Inflammatory macrophage treated with lipopolysaccharide for 4 hours (primary cell): ENCODE data around the gene EIF4G1.

ENCODE experiments used
- DNase-seq: peaks from one replicate; pipeline ENCODE4 v3.0.0-alpha.2; 2020

EIF4G1 gene

GRCh38 chr3:184371570-184372018 is 57.2 kb downstream of the EIF4G1 start:
- DNase-seq, result peak; percentile 81

- no peak for DNase-seq
These were observed 58.0 kb downstream of the EIF4G1 start for GRCh38 chr3:184372296-184372821.

DNA sequence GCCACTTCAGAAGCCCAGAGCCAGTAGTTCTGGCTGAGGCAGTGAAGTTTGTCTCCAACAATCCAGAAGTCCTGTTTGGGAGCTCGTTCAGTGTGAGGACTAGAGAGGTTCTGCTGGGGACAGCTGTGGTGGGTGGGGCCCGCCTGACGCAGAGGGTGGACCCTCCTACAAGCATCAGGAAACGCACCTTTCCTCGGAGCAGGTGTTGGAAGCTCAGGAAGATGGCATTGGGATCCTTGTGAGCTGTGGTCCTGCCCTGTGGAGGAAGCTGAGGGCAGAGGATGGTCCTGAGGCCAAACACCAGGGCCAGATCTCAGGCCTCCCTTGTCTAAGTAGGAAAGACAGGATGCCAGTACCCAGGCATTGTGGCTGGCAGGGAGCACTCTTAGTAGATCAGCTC is 58.5 kb downstream of the EIF4G1 start:
- DNase-seq, result no peak

- no peak for DNase-seq
These were observed 59.0 kb downstream of the EIF4G1 start for GRCh38 chr3:184373422-184373821.

DNA sequence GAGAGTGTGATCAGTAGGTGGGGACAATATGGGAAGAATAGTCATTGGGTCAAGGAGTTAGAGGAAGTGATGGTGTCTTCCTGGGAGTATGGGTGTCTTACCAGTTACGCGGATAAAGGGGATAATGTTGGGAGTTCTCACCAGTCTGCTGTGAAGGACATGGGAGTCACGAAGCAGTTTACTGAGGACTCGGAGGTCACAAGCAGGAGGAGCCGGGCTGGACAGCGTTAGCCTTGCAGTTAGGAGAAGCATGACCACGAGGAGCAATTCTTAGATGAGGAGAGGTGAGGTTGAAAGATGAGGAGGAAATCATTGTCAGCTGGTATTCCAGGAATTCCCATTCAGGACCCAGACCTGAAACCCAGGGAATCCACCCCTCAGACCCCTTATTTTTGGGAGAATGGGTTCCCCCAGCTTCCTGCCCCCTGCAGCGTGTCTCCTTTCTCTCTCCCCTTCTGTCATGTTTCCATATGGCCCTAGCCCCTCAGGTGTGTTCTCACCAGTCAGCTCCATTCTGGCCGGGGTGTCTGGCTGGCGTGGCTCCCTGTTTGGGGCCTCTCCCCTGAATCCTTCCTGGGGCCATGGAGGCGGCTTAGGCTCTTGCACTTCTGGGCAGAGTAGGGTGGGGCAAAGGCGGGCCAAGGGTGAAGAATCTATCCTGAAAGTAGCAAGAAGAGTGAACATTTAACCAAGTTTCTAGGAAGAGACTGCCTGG is 61.5 kb downstream of the EIF4G1 start:
- no peak for DNase-seq

GRCh38 chr3:184377374-184377773 is 63.0 kb downstream of the EIF4G1 start:
- DNase-seq, result no peak

DNA sequence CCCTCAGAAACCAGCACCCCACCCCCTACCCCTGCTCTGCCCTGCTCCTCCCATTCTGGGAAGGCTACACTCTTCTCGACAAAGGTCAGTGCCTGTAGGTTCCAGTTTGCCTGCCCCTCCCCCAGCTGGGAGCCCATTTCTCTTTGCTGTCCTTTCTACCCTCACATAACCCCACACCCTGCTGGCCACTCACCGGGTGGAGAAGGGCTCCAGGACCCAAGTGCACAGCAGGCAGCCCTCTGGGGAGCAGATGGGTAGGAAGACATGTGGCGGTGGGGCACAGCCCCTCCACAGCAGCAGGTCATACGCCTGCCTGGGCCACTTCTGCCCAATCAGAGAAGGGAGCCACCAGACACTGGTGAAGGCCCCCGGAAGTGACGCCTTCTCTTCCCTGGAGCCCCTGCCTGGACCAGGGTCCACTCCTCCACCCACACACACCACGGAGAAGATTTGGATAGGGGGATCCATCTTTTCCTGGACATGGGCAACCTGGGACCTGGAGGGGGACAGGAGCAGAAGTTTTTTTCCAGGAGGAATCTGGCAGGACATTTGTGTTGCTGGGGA is 63.6 kb downstream of the EIF4G1 start, which contains the start of gene THPO:
TSS of gene THPO (minus strand) at position 326 of the 564 bp plus-strand sequence. CDS start 1,948 bp downstream, outside the sequence.
- no peak for DNase-seq

DNA sequence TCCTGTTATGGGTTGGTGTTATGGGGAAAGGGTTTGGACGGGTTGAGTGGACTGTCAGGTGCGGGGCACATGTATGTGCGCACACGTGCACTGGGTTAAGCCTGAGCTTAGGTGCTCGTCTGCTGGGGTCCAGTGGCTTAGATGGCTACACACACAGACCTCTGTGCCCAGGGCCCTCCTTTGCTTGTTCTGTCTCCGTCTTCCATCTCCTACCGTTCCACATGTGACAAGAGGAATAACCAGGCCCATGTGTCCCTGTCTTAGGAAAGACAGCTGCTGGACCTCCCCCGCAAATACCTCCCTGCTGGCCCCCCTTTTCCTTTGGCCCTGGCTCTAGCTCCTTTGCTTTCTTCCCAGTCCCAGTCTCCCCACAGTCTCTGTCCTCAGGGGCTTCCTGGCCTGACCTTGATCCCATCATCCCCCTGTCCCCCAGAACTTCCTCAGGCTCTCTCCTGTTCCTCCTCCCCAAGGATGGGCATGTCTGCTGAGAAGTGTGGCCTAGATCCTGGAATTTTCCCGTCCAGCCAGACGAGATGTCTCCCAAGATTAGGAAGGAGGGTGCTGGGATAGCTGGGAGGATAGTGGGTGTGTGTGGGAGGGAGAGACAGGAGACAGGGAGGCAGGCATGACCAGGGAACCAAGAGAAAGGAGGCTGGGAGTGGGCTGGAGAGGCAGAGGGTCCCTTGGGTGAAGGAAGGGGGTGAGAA is 64.4 kb downstream of the EIF4G1 start:
- DNase-seq, result no peak

DNA sequence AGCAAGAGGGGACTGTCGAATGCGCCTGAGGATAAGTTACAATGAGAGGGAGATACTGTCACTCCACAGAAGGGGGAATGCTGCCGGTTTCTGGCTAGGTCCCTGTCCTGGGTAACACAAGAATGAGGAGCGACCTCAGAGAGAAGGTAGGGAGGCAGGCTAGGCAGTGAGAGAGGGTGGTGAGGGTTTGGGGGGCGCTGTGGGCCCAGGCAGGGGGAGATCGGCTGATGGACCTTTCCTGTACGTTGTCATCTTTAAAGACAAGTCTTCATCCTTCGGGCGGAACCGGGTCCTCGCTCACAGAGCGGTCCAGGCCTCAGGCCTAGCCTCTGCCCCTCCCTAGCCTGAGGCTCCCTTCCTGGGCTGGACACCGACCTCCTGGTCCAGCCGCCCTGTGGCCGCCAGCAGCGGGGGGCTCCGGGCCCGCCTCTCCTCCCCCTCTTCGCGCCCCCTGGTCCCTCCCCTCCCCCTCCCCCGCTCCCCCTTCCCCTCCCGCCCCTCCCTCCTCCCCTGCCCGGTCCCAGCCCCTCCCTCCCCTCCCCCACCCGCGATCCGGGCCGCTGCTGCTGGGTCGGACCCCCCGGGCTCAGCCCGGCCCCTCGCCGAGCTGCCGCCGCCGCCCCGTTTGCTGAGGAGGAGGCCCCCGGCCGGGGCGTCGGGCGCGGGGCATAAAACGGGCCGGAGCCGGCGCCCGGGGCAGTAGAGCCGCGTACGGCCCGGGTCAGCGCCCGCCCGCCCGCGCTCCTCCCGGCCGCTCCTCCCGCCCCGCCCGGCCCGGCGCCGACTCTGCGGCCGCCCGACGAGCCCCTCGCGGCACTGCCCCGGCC is 65.2 kb downstream of the EIF4G1 start, which contains the start of gene CHRD:
TSS of gene CHRD (plus strand) at position 697 of the 827 bp plus-strand sequence. CDS start 265 bp downstream, outside the sequence.
- no peak for DNase-seq

GRCh38 chr3:184380185-184380626 is 65.8 kb downstream of the EIF4G1 start:
- DNase-seq, result peak; percentile 35

DNA sequence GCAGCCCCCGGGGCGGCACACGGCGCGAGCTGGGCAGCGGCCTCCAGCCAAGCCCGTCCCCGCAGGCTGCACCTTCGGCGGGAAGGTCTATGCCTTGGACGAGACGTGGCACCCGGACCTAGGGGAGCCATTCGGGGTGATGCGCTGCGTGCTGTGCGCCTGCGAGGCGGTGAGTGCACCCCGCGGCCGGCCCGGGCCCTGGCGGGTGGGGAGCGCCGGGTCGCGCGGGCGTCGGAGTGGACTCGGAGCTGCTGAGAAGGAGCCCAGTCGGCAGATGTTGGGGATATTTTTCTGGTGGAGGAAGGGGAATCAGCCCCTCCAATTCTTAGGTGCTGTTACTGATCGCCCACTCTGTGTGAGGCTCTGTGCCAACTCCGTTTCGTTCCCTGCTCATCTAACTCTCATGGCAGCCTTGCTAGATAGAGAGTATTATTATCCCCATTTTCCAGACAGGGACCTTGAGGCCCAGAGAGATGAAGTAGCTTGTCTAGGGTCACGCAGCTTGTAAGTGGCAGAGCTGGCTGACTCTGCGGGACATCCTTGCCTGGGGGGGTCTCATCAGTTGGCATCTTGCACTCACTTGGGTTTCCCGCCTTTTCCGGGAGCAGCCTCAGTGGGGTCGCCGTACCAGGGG is 66.3 kb downstream of the EIF4G1 start:
- no peak for DNase-seq

DNA sequence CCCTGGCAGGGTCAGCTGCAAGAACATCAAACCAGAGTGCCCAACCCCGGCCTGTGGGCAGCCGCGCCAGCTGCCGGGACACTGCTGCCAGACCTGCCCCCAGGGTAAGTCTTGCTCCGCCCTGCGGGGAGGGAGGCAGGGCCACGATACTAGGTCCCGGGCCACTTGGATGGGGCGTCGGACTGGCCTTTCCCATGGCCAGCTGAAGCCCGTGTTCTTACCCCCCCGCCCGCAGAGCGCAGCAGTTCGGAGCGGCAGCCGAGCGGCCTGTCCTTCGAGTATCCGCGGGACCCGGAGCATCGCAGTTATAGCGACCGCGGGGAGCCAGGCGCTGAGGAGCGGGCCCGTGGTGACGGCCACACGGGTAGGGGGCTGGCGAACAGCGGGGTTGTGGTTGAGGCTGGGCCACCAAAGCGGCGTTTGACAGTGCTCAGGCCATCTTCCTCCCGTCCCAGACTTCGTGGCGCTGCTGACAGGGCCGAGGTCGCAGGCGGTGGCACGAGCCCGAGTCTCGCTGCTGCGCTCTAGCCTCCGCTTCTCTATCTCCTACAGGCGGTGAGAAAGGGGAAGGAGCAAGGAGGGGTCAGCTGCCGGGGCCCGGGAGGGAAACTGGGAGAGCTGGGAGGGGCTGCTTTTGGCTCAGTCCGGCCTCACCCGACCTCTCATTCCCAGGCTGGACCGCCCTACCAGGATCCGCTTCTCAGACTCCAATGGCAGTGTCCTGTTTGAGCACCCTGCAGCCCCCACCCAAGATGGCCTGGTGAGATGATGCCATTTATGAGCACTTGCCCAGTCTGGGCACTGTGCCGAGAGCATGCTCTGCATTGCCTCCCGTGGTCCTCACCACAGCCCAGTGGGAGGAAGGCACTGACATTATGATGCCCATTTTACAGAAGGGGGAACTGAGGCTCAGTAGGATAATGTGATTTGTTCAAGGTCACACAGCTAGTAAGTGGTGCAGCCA is 67.1 kb downstream of the EIF4G1 start:
- peak; percentile 50 for DNase-seq

GRCh38 chr3:184382326-184383032 is 68.1 kb downstream of the EIF4G1 start:
- no peak for DNase-seq

- DNase-seq, result no peak
These were observed 68.8 kb downstream of the EIF4G1 start for GRCh38 chr3:184383033-184383740.

GRCh38 chr3:184384342-184384741 is 69.9 kb downstream of the EIF4G1 start:
- DNase-seq, result no peak
